Rectal smooth muscle tissue (tissue), 1 donor: Measurements from ENCODE around the gene SDS.
"Not testable (repeated sequence)": the region's sequence is repeated elsewhere in the genome, so short reads cannot be mapped to it uniquely, and the experiment has no call there.

Experiments used
- H3K27ac ChIP-seq: one replicate; pipeline ENCODE4 v1.7.0; 2013; ENCODE audit warnings: low read depth, low read length, inconsistent platforms
- H3K27me3 ChIP-seq: one replicate; pipeline ENCODE4 v1.7.0; 2013; ENCODE audit warnings: low read length; ENCODE audit not compliant: control insufficient read depth, insufficient read depth
- H3K36me3 ChIP-seq: one replicate; pipeline ENCODE4 v1.7.0; 2013; ENCODE audit warnings: low read length; ENCODE audit not compliant: control insufficient read depth, insufficient read depth
- H3K4me1 ChIP-seq: one replicate; pipeline ENCODE4 v1.7.0; 2013; ENCODE audit warnings: low read length; ENCODE audit not compliant: control insufficient read depth, insufficient read depth
- H3K4me3 ChIP-seq: one replicate; pipeline ENCODE4 v1.7.0; 2013; ENCODE audit warnings: low read length
- H3K9ac ChIP-seq: one replicate; pipeline ENCODE4 v1.7.0; 2013; ENCODE audit warnings: low read length

Gene SDS

DNA sequence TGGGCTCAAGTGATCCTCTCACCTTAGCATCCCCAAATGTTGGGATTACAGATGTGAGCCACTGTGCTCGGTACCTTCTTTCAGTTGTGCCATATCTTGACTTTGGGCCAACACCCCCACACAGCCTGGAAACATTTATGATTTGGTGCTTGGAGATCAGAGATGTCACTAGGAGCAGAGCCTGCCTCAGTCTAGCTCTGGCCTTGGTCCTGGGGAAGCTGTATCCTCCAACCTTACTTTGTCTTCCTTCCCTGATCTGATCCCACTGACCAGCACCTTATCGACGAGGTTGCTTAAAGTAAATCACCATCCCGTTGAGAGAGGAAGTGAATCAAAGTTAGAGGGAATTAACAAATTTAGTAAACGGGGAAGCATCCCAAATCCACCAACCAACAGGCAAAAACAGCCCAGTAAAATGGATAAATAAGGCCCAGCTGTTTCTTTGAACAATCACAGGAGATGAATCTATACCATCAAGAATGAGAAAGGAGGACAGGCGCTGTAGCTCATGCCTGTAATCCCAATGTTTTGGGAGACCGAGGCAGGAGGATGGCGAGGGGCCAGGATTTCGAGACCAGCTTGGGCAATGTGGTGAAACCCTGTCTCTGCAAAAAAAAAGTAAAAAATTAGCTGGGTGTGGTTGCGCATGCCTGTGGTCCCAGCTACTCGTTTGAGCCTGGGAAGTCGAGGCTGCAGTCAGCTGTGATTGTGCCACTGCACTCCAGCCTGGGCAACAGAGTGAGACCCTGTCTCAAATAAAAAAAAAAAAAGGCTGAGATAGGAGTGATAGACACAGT lies 41.9 kb downstream of the SDS start:
- Histone ChIP-seq H3K9ac (no peak overlapping the region), H3K4me3 (no peak overlapping the region), H3K36me3 (no peaks in the 10 kb centered on the region), H3K27ac (no peak overlapping the region), H3K27me3 (no peaks in the 10 kb centered on the region), H3K4me1 (peaks cover 3% of the 10 kb centered on the region)

DNA sequence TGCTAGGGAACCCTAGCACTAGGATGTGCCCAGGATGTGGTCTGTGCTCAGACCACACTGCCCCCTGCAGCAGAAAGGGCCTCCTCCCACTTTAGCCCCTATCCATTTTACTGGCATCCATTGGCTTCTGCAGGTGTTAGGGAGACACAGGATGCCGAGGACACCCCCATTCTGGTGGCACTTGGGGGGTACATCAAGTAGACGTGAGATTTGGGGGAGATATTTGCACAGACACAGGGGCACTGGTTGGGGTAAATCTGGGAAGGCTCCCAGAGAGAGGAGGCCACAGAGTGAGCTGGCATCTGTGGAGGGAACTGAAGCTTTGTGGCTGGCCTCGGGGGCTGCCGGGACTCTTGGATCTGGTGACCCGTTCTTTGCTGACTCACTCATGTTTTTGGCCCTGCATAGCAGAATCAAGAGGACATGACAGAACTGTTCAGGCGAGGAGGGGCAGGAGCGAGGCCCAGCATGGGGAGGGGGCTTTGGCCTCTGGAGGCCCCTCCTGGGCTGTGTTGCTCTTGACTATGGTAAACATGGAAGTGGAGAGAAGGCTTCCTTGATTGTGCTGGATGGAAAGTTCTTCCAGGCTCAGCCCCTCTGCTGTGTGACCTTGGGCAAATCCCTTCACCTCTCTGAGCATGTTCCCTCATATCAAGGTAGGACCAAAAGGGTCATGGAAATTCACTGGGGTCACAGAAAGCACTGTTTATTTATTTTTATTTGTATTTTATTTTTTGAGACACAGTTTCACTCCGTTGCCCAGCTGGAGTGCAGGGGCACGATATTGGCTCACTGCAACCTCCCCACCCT lies 43.5 kb downstream of the SDS start:
- Histone ChIP-seq H3K4me1 (peaks cover 3% of the 10 kb centered on the region), H3K27me3 (no peaks in the 10 kb centered on the region), H3K36me3 (no peaks in the 10 kb centered on the region), H3K9ac (no peak overlapping the region), H3K27ac (no peak overlapping the region), H3K4me3 (peak overlapping the region; percentile 89)

DNA sequence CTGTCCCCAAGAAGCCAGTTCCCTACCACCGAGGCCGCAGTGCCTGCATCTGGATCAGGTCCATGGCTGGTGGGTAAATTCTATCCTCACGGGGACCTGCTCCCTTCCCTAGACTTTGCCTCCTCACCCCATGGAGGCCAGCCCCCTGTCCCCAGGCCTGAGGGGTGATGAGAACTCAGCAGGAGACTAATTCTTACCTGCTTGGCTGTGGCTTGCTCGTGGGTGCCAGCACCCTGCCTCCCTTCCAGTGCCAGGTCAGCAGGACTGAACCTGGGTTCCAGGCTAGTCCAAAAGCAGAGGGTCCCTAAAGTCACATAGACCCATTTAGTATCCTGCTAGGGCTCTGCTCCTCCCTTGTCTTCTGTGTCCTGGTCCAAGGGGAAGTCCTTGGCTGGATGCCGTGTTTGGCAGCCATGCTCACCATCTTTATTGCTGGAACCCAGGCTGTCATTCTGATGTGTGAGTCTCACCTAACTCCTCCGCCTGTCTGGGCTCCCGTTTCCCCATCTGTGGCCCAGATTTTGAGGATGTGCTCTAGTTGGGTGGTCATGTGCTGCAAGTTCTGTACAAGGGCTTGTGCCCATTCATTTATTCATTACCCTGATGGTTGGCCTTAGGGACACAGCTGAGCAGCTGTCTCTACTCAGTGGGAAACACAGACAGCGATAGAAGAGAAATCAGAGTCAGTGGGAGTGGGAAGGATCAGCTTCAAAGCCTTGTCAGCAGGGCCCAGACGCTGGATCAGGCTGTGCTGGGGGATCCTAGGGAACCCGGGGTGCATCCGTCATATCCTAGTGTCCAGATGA lies 44.4 kb downstream of the SDS start:
- Histone ChIP-seq H3K27me3 (no peaks in the 10 kb centered on the region), H3K27ac (peak overlapping the region; percentile 80), H3K4me1 (peaks cover 3% of the 10 kb centered on the region), H3K4me3 (peak overlapping the region; percentile 89), H3K36me3 (no peaks in the 10 kb centered on the region), H3K9ac (peak overlapping the region; percentile 65)

DNA sequence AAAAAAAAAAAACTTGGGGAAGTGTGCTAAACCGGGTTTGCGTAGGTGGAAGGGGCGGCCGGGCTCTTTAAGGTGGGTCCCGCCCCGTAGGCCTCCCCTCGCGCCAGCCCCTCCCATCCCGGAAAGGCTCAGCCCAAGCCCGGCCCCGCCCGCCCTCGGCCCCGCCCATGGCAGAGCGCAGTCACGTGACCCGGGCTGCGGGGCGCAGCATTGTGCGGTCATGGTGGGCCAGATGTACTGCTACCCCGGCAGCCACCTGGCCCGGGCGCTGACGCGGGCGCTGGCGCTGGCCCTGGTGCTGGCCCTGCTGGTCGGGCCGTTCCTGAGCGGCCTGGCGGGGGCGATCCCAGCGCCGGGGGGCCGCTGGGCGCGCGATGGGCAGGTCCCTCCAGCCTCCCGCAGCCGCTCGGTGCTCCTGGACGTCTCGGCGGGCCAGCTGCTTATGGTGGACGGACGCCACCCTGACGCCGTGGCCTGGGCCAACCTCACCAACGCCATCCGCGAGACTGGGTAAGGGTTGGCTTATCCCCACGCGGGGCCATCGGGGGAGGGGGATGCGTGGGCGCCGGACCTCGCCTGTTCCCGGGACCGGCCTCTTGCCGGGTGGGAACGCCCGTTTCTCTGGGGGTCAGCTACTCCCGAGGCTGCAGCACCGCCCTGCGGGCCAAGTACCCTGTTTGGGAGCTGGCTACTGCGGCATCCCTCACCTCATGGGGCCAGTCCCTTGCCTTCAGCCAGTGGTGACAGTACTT lies 45.1 kb downstream of the SDS start, which contains the start of gene PLBD2:
Gene PLBD2 (plus strand): TSS at position 207 of the 752 bp plus-strand sequence. CDS start 14 bp downstream, at position 221.
- Histone ChIP-seq H3K4me3 (peak within 1 kb of the TSS; percentile 89), H3K27ac (peak within 1 kb of the TSS; percentile 80), H3K36me3 (no peaks in the 10 kb centered on the region), H3K4me1 (peaks cover 3% of the 10 kb centered on the region), H3K27me3 (no peaks in the 10 kb centered on the region), H3K9ac (peak within 1 kb of the TSS; percentile 65)

DNA sequence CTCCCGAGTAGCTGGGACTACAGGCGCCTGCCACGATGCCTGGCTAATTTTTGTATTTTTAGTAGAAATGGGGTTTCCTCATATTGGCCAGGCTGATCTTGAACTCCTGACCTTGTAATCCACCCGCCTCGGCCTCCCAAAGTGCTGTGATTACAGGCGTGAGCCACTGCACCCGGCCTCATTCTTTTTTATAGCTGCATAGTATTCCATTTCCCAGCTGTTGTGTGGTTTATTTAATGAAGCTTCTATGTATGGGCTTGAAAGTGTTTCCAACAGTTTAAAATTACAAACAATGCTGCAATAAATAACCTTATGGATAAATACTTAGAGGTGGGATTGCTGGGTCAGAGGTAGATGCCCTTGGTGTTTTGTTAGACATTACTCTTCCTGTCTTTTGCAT lies 49.5 kb downstream of the SDS start:
- not testable (repeated sequence) for H3K27ac ChIP-seq, H3K27me3 ChIP-seq, H3K4me1 ChIP-seq, H3K9ac ChIP-seq, H3K4me3 ChIP-seq, H3K36me3 ChIP-seq

DNA sequence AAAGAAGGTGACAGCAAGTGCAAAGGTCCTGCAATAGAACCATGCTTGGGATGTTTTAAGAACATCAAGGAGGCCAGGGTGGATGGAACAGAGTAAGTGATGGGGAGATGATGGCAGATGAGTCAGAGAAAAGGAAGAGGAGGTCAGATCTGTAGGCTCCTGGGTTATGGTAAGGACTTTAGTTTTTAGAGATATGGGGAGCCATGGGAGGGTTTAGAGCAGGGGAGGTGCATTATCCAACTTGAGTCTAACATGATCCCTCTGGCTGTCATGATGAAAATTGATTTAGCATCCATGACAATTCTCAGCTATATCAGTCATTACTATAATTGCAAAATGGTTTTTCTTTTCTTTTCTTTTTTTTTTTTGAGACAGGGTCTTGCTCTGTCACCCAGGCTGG lies 52.6 kb downstream of the SDS start:
- no peak overlapping the region for H3K4me3 ChIP-seq
- H3K27me3 ChIP-seq: no peaks in the 10 kb centered on the region
- H3K36me3 ChIP-seq: no peaks in the 10 kb centered on the region
- no peak overlapping the region for H3K27ac ChIP-seq
- no peak overlapping the region for H3K9ac ChIP-seq
- no peaks in the 10 kb centered on the region for H3K4me1 ChIP-seq

DNA sequence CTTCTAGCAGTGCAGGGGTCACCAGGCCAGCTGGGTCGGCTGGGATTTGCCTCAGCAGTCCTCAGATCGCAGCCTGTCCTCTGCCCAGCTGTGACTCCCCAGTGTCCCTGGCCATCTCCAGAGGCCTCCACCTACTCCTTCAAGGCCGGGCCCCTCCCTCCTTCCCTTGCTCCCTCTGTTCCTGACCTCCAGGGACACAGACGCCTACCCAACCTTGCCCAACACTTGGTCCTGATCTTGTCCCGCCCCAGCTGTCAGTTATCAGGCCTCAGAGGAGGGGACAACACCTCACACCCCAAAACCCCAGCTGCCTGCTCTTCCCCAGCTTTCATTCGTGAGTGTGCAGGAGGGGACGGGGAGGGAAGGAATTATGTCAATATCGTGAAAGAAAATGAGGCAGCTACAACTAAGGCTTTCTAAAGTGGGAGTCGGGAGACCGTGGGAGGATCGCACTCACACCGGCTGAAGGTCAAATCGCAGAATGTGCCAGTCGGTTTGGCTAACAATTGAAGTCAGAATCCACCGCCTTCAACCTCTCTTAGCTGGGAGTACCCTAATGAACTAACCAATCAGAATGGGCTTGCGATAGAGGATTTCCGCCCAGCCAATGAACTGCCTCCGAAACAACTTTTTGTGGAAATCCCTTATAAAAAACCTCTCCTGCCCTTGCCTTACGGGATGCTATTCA lies 54.7 kb downstream of the SDS start:
- H3K4me3 ChIP-seq: no peak overlapping the region

DNA sequence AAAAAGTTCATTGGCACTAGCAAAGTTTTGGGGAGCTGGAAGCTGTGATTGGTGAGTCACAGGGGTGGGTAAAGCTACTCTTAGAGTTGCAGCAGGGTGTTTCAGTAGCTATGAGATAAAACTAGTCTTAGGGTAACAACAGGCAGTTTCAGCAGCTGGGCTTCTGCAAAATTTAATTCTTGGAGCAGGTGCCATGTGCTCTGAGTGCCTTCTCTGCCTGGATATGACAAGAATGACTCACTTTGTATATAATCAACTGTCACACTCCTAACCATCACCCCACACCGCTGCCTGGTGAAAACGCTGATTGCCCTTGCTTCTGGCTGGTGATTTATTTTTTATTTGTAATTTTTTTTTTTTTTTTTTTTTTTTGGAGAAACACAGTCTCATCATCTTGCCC lies 55.8 kb downstream of the SDS start:
- no peak overlapping the region for H3K4me3 ChIP-seq
- H3K36me3 ChIP-seq: no peaks in the 10 kb centered on the region
- H3K4me1 ChIP-seq: no peaks in the 10 kb centered on the region
- no peaks in the 10 kb centered on the region for H3K27me3 ChIP-seq
- no peak overlapping the region for H3K27ac ChIP-seq
- no peak overlapping the region for H3K9ac ChIP-seq

More for the DNA sequence above, 54.7 kb downstream of the SDS start:
- no peaks in the 10 kb centered on the region for H3K27me3 ChIP-seq
- H3K36me3 ChIP-seq: no peaks in the 10 kb centered on the region
- no peaks in the 10 kb centered on the region for H3K4me1 ChIP-seq
- H3K9ac ChIP-seq: no peak overlapping the region
- H3K27ac ChIP-seq: no peak overlapping the region

DNA sequence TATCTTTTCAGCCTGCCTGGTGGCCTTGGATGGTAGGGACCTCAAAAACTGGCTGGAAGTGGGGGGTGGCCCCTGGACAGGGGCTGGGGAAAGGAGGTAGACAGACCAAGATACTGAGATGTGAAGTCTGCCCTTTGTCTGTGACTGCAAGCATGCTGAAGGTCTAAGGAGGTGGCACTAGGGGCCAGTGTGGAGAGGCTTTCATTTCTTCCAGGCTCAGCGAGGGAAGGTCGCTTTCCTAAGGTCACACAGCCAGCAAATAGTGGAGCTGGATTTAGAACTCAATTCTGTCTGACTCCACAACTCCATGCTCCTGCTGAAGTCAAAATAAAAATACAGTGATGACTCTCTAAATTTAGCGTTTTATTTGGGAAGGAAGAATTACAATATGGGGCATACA lies 56.6 kb downstream of the SDS start:
- Histone ChIP-seq H3K4me3 (no peak overlapping the region), H3K9ac (no peak overlapping the region), H3K36me3 (no peaks in the 10 kb centered on the region), H3K27me3 (no peaks in the 10 kb centered on the region), H3K4me1 (no peaks in the 10 kb centered on the region), H3K27ac (no peak overlapping the region)

DNA sequence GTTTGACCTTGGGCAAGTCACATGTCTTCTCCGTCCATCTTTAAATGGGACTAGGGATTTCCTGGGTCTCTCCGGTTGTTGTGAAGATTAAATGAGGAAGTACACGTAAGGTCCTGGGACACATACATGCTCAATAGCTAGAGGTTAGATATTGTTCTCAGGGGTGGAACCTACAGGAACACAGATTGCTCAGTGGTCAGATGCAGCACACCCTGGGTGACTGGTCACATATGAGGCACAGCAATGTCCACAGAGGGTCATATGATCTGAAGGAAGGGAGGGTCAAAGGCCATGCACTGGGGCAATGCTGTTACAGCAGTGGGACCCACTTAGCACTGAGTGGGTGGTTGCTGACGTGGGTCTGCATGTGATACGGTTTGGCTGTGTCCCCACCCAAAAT lies 57.3 kb downstream of the SDS start:
- Histone ChIP-seq H3K36me3 (no peaks in the 10 kb centered on the region), H3K9ac (no peak overlapping the region), H3K27me3 (no peaks in the 10 kb centered on the region), H3K27ac (no peak overlapping the region), H3K4me1 (no peaks in the 10 kb centered on the region), H3K4me3 (no peak overlapping the region)

DNA sequence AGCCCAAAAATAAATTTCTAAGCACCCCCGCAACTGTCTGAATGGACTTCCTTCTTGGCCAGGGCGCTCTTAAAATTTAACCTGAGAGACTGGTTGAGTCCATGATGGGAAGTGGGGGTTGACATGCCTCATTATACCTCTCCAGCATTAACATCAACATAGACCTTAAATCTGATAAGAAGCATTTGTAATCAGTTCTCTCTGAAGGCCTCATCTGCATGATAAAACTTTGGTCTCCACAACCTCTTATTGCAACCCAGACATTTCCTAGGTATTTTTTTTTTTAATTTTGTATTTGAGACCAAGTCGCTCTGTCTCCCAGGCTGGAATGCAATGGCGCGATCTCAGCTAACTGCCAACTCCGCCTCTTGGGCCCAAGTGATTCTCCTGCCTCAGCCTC lies 58.4 kb downstream of the SDS start:
- Histone ChIP-seq H3K4me3 (no peak overlapping the region), H3K9ac (no peak overlapping the region), H3K27me3 (no peaks in the 10 kb centered on the region), H3K4me1 (no peaks in the 10 kb centered on the region), H3K27ac (no peak overlapping the region), H3K36me3 (no peaks in the 10 kb centered on the region)
